ENCODE results near the gene IQGAP3.

GRCh38 chr1:156555715-156556114 is 16.6 kb downstream of the IQGAP3 start:
- TF ChIP-seq GATA2 (IDR thresholded peaks at IDR 0.05; ENCODE audit: low read depth, low read length) (no peak), GATA3 (IDR thresholded peaks at IDR 0.05; ENCODE audit: low read depth, low read length) (no peak)

Measured in SH-SY5Y (cell line).